Activated T-helper 17 cell treated with anti-CD3 and anti-CD28 coated beads, Interleukin-2, amount 50 U/mL, for 72 hours (primary cell): ENCODE results near the gene FMN1. TPM values are rescaled to one million over a fixed set of nuclear protein-coding genes. Genes with fewer than 3 reads are reported as not detected.

Experiments used
- ATAC-seq: fragments of 150-1000 bp; cut with Tn5 transposase; replicated peaks from 2 replicates; pipeline ENCODE4 v1.10.0; 2021; ENCODE audit warnings: mild to moderate bottlenecking, moderate library complexity
- H3K27ac Mint-ChIP-seq: one replicate; pipeline ENCODE4 v1.8.0; 2022; ENCODE audit warnings: mixed read lengths
- H3K27me3 Mint-ChIP-seq: one replicate; pipeline ENCODE4 v1.8.0; 2022; ENCODE audit warnings: mixed read lengths
- H3K36me3 Mint-ChIP-seq: one replicate; pipeline ENCODE4 v1.8.0; 2022; ENCODE audit warnings: low read depth, mild to moderate bottlenecking, mixed read lengths
- H3K4me1 Mint-ChIP-seq: one replicate; pipeline ENCODE4 v1.8.0; 2022; ENCODE audit warnings: mixed read lengths
- H3K4me3 Mint-ChIP-seq: one replicate; pipeline ENCODE4 v1.8.0; 2022; ENCODE audit warnings: mild to moderate bottlenecking, mixed read lengths
- H3K9me3 Mint-ChIP-seq: one replicate; pipeline ENCODE4 v1.8.0; 2022; ENCODE audit warnings: mixed read lengths
- total RNA-seq, 2 donors: library from RNA; stranded (reverse); gene quantifications; one replicate each; pipeline ENCODE4 v1.2.3, GENCODE V29; 2022

FMN1 gene
- total RNA-seq, 2 donors from 2014 or later = 1.0 to 2.0 TPM

GRCh38 chr15:33031324-33031821, 163.1 kb downstream of the FMN1 start:
- Mint-ChIP-seq H3K4me3 (peak overlapping the region; percentile 22), H3K27me3 (no peaks in the 10 kb centered on the region), H3K9me3 (no peaks in the 10 kb centered on the region), H3K27ac (no peak overlapping the region), H3K4me1 (peaks cover 20% of the 10 kb centered on the region), H3K36me3 (no peaks in the 10 kb centered on the region)
- peak; percentile 47 for ATAC-seq

GRCh38 chr15:33030315-33030714, 164.2 kb downstream of the FMN1 start:
- Mint-ChIP-seq H3K27ac (no peak overlapping the region), H3K9me3 (no peaks in the 10 kb centered on the region), H3K36me3 (no peaks in the 10 kb centered on the region), H3K27me3 (no peaks in the 10 kb centered on the region), H3K4me3 (peak overlapping the region; percentile 63), H3K4me1 (peaks cover 20% of the 10 kb centered on the region)
- ATAC-seq = no peak

- peak overlapping the region; percentile 63 for H3K4me3 Mint-ChIP-seq
- peak; percentile 14 for ATAC-seq
- H3K27me3 Mint-ChIP-seq = no peaks in the 10 kb centered on the region
- H3K9me3 Mint-ChIP-seq = no peaks in the 10 kb centered on the region
- H3K4me1 Mint-ChIP-seq = peaks cover 20% of the 10 kb centered on the region
- H3K27ac Mint-ChIP-seq = peak overlapping the region; percentile 77
- H3K36me3 Mint-ChIP-seq = no peaks in the 10 kb centered on the region
Measured at GRCh38 chr15:33029109-33029652, 165.3 kb downstream of the FMN1 start.

- no peaks in the 10 kb centered on the region for H3K36me3 Mint-ChIP-seq
- H3K4me3 Mint-ChIP-seq = peak overlapping the region; percentile 63
- no peaks in the 10 kb centered on the region for H3K27me3 Mint-ChIP-seq
- H3K27ac Mint-ChIP-seq = peak overlapping the region; percentile 77
- ATAC-seq = no peak
- H3K9me3 Mint-ChIP-seq = no peaks in the 10 kb centered on the region
- peaks cover 20% of the 10 kb centered on the region for H3K4me1 Mint-ChIP-seq
Measured at GRCh38 chr15:33028495-33028894, 166.0 kb downstream of the FMN1 start.

- ATAC-seq = peak; percentile 24
- H3K27ac Mint-ChIP-seq = peak overlapping the region; percentile 67
- no peaks in the 10 kb centered on the region for H3K9me3 Mint-ChIP-seq
- H3K36me3 Mint-ChIP-seq = no peaks in the 10 kb centered on the region
- peak overlapping the region; percentile 63 for H3K4me3 Mint-ChIP-seq
- H3K27me3 Mint-ChIP-seq = no peaks in the 10 kb centered on the region
- H3K4me1 Mint-ChIP-seq = peaks cover 20% of the 10 kb centered on the region
Measured at GRCh38 chr15:33027306-33028035, 167.0 kb downstream of the FMN1 start.

- H3K4me3 Mint-ChIP-seq = peak overlapping the region; percentile 24
- no peaks in the 10 kb centered on the region for H3K36me3 Mint-ChIP-seq
- no peaks in the 10 kb centered on the region for H3K9me3 Mint-ChIP-seq
- H3K4me1 Mint-ChIP-seq = peaks cover 20% of the 10 kb centered on the region
- no peak for ATAC-seq
- H3K27me3 Mint-ChIP-seq = no peaks in the 10 kb centered on the region
- no peak overlapping the region for H3K27ac Mint-ChIP-seq
Measured at GRCh38 chr15:33026614-33027013, 167.9 kb downstream of the FMN1 start.

GRCh38 chr15:33022629-33023028, 171.9 kb downstream of the FMN1 start:
- Mint-ChIP-seq H3K9me3 (no peaks in the 10 kb centered on the region), H3K27ac (no peak overlapping the region), H3K4me3 (peak overlapping the region; percentile 34), H3K4me1 (peaks cover 3% of the 10 kb centered on the region), H3K27me3 (no peaks in the 10 kb centered on the region), H3K36me3 (peaks cover 5% of the 10 kb centered on the region)
- no peak for ATAC-seq

- no peak overlapping the region for H3K27ac Mint-ChIP-seq
- peaks cover 5% of the 10 kb centered on the region for H3K36me3 Mint-ChIP-seq
- no peaks in the 10 kb centered on the region for H3K27me3 Mint-ChIP-seq
- peak overlapping the region; percentile 34 for H3K4me3 Mint-ChIP-seq
- H3K9me3 Mint-ChIP-seq = no peaks in the 10 kb centered on the region
- no peaks in the 10 kb centered on the region for H3K4me1 Mint-ChIP-seq
- ATAC-seq = no peak
Measured at GRCh38 chr15:33021806-33022389, 172.6 kb downstream of the FMN1 start.

GRCh38 chr15:33019354-33019981, 175.0 kb downstream of the FMN1 start:
- Mint-ChIP-seq H3K36me3 (peaks cover 5% of the 10 kb centered on the region), H3K9me3 (no peaks in the 10 kb centered on the region), H3K27me3 (no peaks in the 10 kb centered on the region), H3K4me1 (no peaks in the 10 kb centered on the region), H3K4me3 (no peak overlapping the region), H3K27ac (no peak overlapping the region)
- ATAC-seq = no peak

GRCh38 chr15:33016405-33017024, 178.0 kb downstream of the FMN1 start:
- Mint-ChIP-seq H3K36me3 (peaks cover 5% of the 10 kb centered on the region), H3K4me3 (peak overlapping the region; percentile 42), H3K9me3 (no peaks in the 10 kb centered on the region), H3K4me1 (no peaks in the 10 kb centered on the region), H3K27ac (no peak overlapping the region), H3K27me3 (no peaks in the 10 kb centered on the region)
- ATAC-seq = peak; percentile 59

- Mint-ChIP-seq H3K36me3 (peaks cover 5% of the 10 kb centered on the region), H3K9me3 (no peaks in the 10 kb centered on the region), H3K27me3 (no peaks in the 10 kb centered on the region), H3K27ac (no peak overlapping the region), H3K4me3 (no peak overlapping the region), H3K4me1 (no peaks in the 10 kb centered on the region)
- no peak for ATAC-seq
Measured at GRCh38 chr15:33014586-33014985, 179.9 kb downstream of the FMN1 start.

- H3K9me3 Mint-ChIP-seq = no peaks in the 10 kb centered on the region
- no peak overlapping the region for H3K4me3 Mint-ChIP-seq
- peak; percentile 88 for ATAC-seq
- no peaks in the 10 kb centered on the region for H3K4me1 Mint-ChIP-seq
- peak overlapping the region; percentile 54 for H3K27ac Mint-ChIP-seq
- H3K36me3 Mint-ChIP-seq = peaks cover 5% of the 10 kb centered on the region
- H3K27me3 Mint-ChIP-seq = no peaks in the 10 kb centered on the region
Measured at GRCh38 chr15:33013827-33014445, 180.6 kb downstream of the FMN1 start.

- H3K9me3 Mint-ChIP-seq = no peaks in the 10 kb centered on the region
- ATAC-seq = no peak
- H3K27me3 Mint-ChIP-seq = no peaks in the 10 kb centered on the region
- peaks cover under 1% of the 10 kb centered on the region for H3K36me3 Mint-ChIP-seq
- no peak overlapping the region for H3K4me3 Mint-ChIP-seq
- no peak overlapping the region for H3K27ac Mint-ChIP-seq
- no peaks in the 10 kb centered on the region for H3K4me1 Mint-ChIP-seq
Measured at GRCh38 chr15:33011976-33012375, 182.5 kb downstream of the FMN1 start.

GRCh38 chr15:33009603-33010002, 184.9 kb downstream of the FMN1 start:
- no peak for ATAC-seq
- no peak overlapping the region for H3K27ac Mint-ChIP-seq
- H3K27me3 Mint-ChIP-seq = no peaks in the 10 kb centered on the region
- H3K9me3 Mint-ChIP-seq = no peaks in the 10 kb centered on the region
- H3K4me3 Mint-ChIP-seq = no peak overlapping the region
- H3K4me1 Mint-ChIP-seq = no peaks in the 10 kb centered on the region
- peaks cover 7% of the 10 kb centered on the region for H3K36me3 Mint-ChIP-seq
